Hepatocyte (in vitro differentiated cells): ENCODE results near the gene PLP1. TPM values are rescaled to one million over a fixed set of nuclear protein-coding genes. Genes with fewer than 3 reads are reported as not detected.

Experiments
- DNase-seq: peaks from one replicate; pipeline ENCODE4 v3.0.0-alpha.2; 2016; ENCODE audit warnings: low spot score
- H2AFZ ChIP-seq: fragments of 200-600 bp; sonication (generic); 2 replicates; pipeline ENCODE4 v1.6.0; 2016; ENCODE audit warnings: antibody characterized with exemption, mild to moderate bottlenecking
- H3K27ac ChIP-seq: fragments of 200-600 bp; sonication (generic); 2 replicates; pipeline ENCODE4 v1.5.1; 2016; ENCODE audit warnings: mild to moderate bottlenecking
- H3K27me3 ChIP-seq: fragments of 200-600 bp; sonication (generic); 2 replicates; pipeline ENCODE4 v1.6.1; 2016
- H3K36me3 ChIP-seq: fragments of 200-600 bp; sonication (generic); replicated peaks from 2 replicates; pipeline ENCODE4 v1.5.1; 2016; ENCODE audit warnings: low read depth; ENCODE audit not compliant: insufficient read depth
- H3K4me1 ChIP-seq: fragments of 200-600 bp; sonication (generic); 2 replicates; pipeline ENCODE4 v1.5.1; 2016; ENCODE audit warnings: mild to moderate bottlenecking, moderate library complexity; ENCODE audit not compliant: insufficient read depth
- H3K4me2 ChIP-seq: fragments of 200-600 bp; sonication (generic); 2 replicates; pipeline ENCODE4 v1.6.0; 2016
- H3K4me3 ChIP-seq: fragments of 200-600 bp; sonication (generic); 2 replicates; pipeline ENCODE4 v1.5.1; 2016; ENCODE audit warnings: mild to moderate bottlenecking
- H3K79me2 ChIP-seq: fragments of 200-600 bp; sonication (generic); 2 replicates; pipeline ENCODE4 v1.6.0; 2017; ENCODE audit warnings: mild to moderate bottlenecking
- H3K9me2 ChIP-seq: fragments of 200-600 bp; sonication (generic); replicated peaks from 2 replicates; pipeline ENCODE4 v1.6.0; 2017; ENCODE audit warnings: mild to moderate bottlenecking; ENCODE audit not compliant: insufficient read depth
- H3K9me3 ChIP-seq: fragments of 200-600 bp; sonication (generic); 2 replicates; pipeline ENCODE4 v1.5.1; 2016; ENCODE audit warnings: low read depth, mild to moderate bottlenecking
- H4K20me1 ChIP-seq: fragments of 200-600 bp; sonication (generic); 2 replicates; pipeline ENCODE4 v1.6.0; 2016; ENCODE audit warnings: mild to moderate bottlenecking; ENCODE audit not compliant: insufficient read depth, poor library complexity, severe bottlenecking
- CTCF ChIP-seq: fragments of 200-600 bp; sonication (generic); IDR thresholded peaks from 2 replicates; pipeline ENCODE4 v1.5.1; 2016; ENCODE audit warnings: antibody characterized with exemption, mild to moderate bottlenecking; ENCODE audit not compliant: poor library complexity
- EZH2 ChIP-seq: fragments of 200-600 bp; sonication (generic); IDR thresholded peaks from 2 replicates; pipeline ENCODE4 v1.6.1; 2016; ENCODE audit warnings: antibody characterized with exemption, mild to moderate bottlenecking, borderline replicate concordance
- EZH2phosphoT487 ChIP-seq: fragments of 200-600 bp; sonication (generic); IDR thresholded peaks from one replicate; pipeline ENCODE4 v1.6.1; 2018; ENCODE audit warnings: antibody characterized with exemption, mild to moderate bottlenecking, low read depth, moderate library complexity; ENCODE audit not compliant: unreplicated experiment, severe bottlenecking
- WGBS: methylation state at CpG from one replicate; pipeline ENCODE4 v1.1.6; 2016; ENCODE audit warnings: low lambda C conversion rate; ENCODE audit errors: missing lambda C conversion rate; 5-methylcytosine and 5-hydroxymethylcytosine counted together
- polyA plus RNA-seq: library from polyadenylated mRNA; unstranded; fragments of >200 nt; fragmentation: Nextera tagmentation; extraction: Ambion mirVana; gene quantifications from 2 replicates; pipeline ENCODE4 v1.2.1, GENCODE V29; 2016
- total RNA-seq: library from RNA; depleted of rRNA; stranded (reverse); fragments of >200 nt; gene quantifications from 2 replicates; pipeline ENCODE4 v1.2.3, GENCODE V29; 2014

The PLP1 gene
- total and polyA plus RNA-seq, 2 experiments from 2014 or later, result 1.1 to 1.5 TPM

GRCh38 chrX:103828529-103828928 lies 51.9 kb downstream of the PLP1 start:
- Histone ChIP-seq H4K20me1 (no peaks in the 10 kb centered on the region), H3K4me3 (no peak overlapping the region), H3K36me3 (no peaks in the 10 kb centered on the region), H3K4me2 (no peak overlapping the region), H3K79me2 (no peaks in the 10 kb centered on the region), H2AFZ (no peak overlapping the region), H3K9me2 (no peaks in the 10 kb centered on the region), H3K27me3 (peaks cover 5% of the 10 kb centered on the region), H3K9me3 (no peaks in the 10 kb centered on the region), H3K27ac (no peak overlapping the region), H3K4me1 (peaks cover 4% of the 10 kb centered on the region)
- no peak for DNase-seq
- TF ChIP-seq EZH2phosphoT487 (no peak), CTCF (no peak), EZH2 (no peak)
- WGBS, result 73% methylated on average over 2 of the region's 2 CpGs

GRCh38 chrX:103830848-103831247 lies 54.2 kb downstream of the PLP1 start:
- Histone ChIP-seq H3K79me2 (no peaks in the 10 kb centered on the region), H3K27ac (no peak overlapping the region), H3K4me1 (peaks cover 4% of the 10 kb centered on the region), H2AFZ (no peak overlapping the region), H3K4me2 (peak overlapping the region; percentile 100), H3K36me3 (no peaks in the 10 kb centered on the region), H3K9me2 (no peaks in the 10 kb centered on the region), H3K27me3 (peaks cover 16% of the 10 kb centered on the region), H3K4me3 (no peak overlapping the region), H3K9me3 (no peaks in the 10 kb centered on the region), H4K20me1 (no peaks in the 10 kb centered on the region)
- DNase-seq, result no peak
- WGBS, result 85% methylated on average over 7 of the region's 7 CpGs
- no peak for TF ChIP-seq EZH2
- TF ChIP-seq CTCF, result no peak
- no peak for TF ChIP-seq EZH2phosphoT487

GRCh38 chrX:103831342-103831802 lies 54.7 kb downstream of the PLP1 start:
- no peaks in the 10 kb centered on the region for H3K9me3 ChIP-seq
- H3K4me3 ChIP-seq, result peak overlapping the region; percentile 79
- H3K36me3 ChIP-seq, result no peaks in the 10 kb centered on the region
- no peaks in the 10 kb centered on the region for H3K9me2 ChIP-seq
- DNase-seq, result peak; percentile 89
- no peak overlapping the region for H3K27ac ChIP-seq
- H4K20me1 ChIP-seq, result no peaks in the 10 kb centered on the region
- 28% methylated on average over 11 of the region's 11 CpGs for WGBS
- peaks cover 4% of the 10 kb centered on the region for H3K4me1 ChIP-seq
- peaks cover 16% of the 10 kb centered on the region for H3K27me3 ChIP-seq
- H3K4me2 ChIP-seq, result peak overlapping the region; percentile 100
- peak overlapping the region; percentile 96 for H2AFZ ChIP-seq
- no peaks in the 10 kb centered on the region for H3K79me2 ChIP-seq
- TF ChIP-seq EZH2phosphoT487 (no peak), CTCF (no peak), EZH2 (no peak)
